Psoas muscle (tissue), 8 donors: ENCODE results near the gene TRPV5. TPM values are rescaled to one million over a fixed set of nuclear protein-coding genes. Genes with fewer than 3 reads are reported as not detected.

Experiments
- ATAC-seq, 4 donors: fragments of 200-7000 bp; cut with Tn5 transposase; one replicate each; pipeline ENCODE4 v1.9.1; 2020; ENCODE audit warnings: moderate library complexity in 3 of 4, mild to moderate bottlenecking in 2 of 4
- DNase-seq, 2 donors: peaks; one replicate each; pipeline ENCODE4 v3.0.0-alpha.2; 2020
- H3K27ac ChIP-seq: fragments of 200-600 bp; one replicate; pipeline ENCODE4 v1.8.0; 2022
- H3K27me3 ChIP-seq, 3 donors: fragments of 200-600 bp in 1 of 3; one replicate each; pipeline versions ENCODE4 v1.6.1 to v1.8.0; 2013 to 2022; ENCODE audit warnings: low read length in 2 of 3, mild to moderate bottlenecking in 2 of 3, moderate library complexity in 1 of 3; ENCODE audit not compliant: insufficient read depth in 3 of 3
- H3K36me3 ChIP-seq, 2 donors: fragments of 200-600 bp in 1 of 2; one replicate each; pipeline versions ENCODE4 v1.6.1 to v1.8.0; 2013 to 2022; ENCODE audit warnings: low read depth in 1 of 2, mild to moderate bottlenecking in 1 of 2, moderate library complexity in 1 of 2; ENCODE audit not compliant: insufficient read depth in 1 of 2
- H3K4me1 ChIP-seq: fragments of 200-600 bp; one replicate; pipeline ENCODE4 v1.8.0; 2022
- H3K4me3 ChIP-seq: fragments of 200-600 bp; one replicate; pipeline ENCODE4 v1.8.0; 2022; ENCODE audit warnings: mild to moderate bottlenecking
- H3K9me3 ChIP-seq: fragments of 200-600 bp; one replicate; pipeline ENCODE4 v1.8.0; 2022
- WGBS, 3 donors: extraction: QIAGEN DNeasy Blood & Tissue Kit; methylation state at CpG; one replicate each; pipeline versions ENCODE4 v1.1.6 to v1.1.7; 2013; 5-methylcytosine and 5-hydroxymethylcytosine counted together
- intact Hi-C, 2 donors: fragments of 100-400 bp; cut with DNase I; formaldehyde crosslinking; loops; one replicate each; pipeline versions ENCODE4 v1.11.0 to v1.14.2; 2022
- polyA plus RNA-seq, 3 donors: library from polyadenylated mRNA; stranded (reverse); fragments of 200-250 nt; gene quantifications; one replicate each; pipeline ENCODE4 v1.2.3, GENCODE V29; 2013
- total RNA-seq, 4 donors: library from RNA; stranded (reverse); fragmentation: NEBNext Ultra II Directional in 2 of 4; extraction: Animal tissue kit (Norgen Biotek cat#: 25700) in 2 of 4; gene quantifications; one replicate each; pipeline versions ENCODE4 v1.2.1 to v1.2.4, GENCODE V29; 2021 to 2023
- TF ChIP-seq, protein P1 (sequence below): fragments of 200-600 bp; IDR thresholded peaks from one replicate; pipeline ENCODE4 v1.8.0; 2022; ENCODE audit warnings: antibody characterized with exemption
- donor health status: healthy with polysubstance abuse.
- donor health status: DM: no; HTN: no; CAD: no; lungs with moderate emphysema.
- donor health status: Bipolar disorder and iron deficiency.
- donor health status: healthy.
- donor health status: DM: yes; HTN: yes; CAD: no.
- donor health status: DM: no; HTN: no; CAD: no.
- donor health status: DM: no; HTN: no; CAD: no.
- donor health status: DM: yes; HTN: yes; CAD: no.

TRPV5 gene
- total and polyA plus RNA-seq, 7 donors: 0.06 TPM; not detected in 6

- Histone ChIP-seq H3K27ac (no peak overlapping the region), H3K27me3 (peaks cover 0 to 9% (median 1%) of the 10 kb centered on the region in 3 donors), H3K4me3 (no peak overlapping the region), H3K4me1 (no peaks in the 10 kb centered on the region), H3K36me3 (no peaks in the 10 kb centered on the region), H3K9me3 (no peaks in the 10 kb centered on the region)
- no peak for DNase-seq
- no peak for ATAC-seq
- WGBS, 3 donors: 18 to 28% (median 25%) methylated on average over 3 of the region's 3 CpGs
- intact Hi-C loops: no loop called here
- TF ChIP-seq, protein P1, sequence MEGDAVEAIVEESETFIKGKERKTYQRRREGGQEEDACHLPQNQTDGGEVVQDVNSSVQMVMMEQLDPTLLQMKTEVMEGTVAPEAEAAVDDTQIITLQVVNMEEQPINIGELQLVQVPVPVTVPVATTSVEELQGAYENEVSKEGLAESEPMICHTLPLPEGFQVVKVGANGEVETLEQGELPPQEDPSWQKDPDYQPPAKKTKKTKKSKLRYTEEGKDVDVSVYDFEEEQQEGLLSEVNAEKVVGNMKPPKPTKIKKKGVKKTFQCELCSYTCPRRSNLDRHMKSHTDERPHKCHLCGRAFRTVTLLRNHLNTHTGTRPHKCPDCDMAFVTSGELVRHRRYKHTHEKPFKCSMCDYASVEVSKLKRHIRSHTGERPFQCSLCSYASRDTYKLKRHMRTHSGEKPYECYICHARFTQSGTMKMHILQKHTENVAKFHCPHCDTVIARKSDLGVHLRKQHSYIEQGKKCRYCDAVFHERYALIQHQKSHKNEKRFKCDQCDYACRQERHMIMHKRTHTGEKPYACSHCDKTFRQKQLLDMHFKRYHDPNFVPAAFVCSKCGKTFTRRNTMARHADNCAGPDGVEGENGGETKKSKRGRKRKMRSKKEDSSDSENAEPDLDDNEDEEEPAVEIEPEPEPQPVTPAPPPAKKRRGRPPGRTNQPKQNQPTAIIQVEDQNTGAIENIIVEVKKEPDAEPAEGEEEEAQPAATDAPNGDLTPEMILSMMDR: no peak
Measured at GRCh38 chr7:142899661-142900060, 33.9 kb downstream of the TRPV5 start.

DNA sequence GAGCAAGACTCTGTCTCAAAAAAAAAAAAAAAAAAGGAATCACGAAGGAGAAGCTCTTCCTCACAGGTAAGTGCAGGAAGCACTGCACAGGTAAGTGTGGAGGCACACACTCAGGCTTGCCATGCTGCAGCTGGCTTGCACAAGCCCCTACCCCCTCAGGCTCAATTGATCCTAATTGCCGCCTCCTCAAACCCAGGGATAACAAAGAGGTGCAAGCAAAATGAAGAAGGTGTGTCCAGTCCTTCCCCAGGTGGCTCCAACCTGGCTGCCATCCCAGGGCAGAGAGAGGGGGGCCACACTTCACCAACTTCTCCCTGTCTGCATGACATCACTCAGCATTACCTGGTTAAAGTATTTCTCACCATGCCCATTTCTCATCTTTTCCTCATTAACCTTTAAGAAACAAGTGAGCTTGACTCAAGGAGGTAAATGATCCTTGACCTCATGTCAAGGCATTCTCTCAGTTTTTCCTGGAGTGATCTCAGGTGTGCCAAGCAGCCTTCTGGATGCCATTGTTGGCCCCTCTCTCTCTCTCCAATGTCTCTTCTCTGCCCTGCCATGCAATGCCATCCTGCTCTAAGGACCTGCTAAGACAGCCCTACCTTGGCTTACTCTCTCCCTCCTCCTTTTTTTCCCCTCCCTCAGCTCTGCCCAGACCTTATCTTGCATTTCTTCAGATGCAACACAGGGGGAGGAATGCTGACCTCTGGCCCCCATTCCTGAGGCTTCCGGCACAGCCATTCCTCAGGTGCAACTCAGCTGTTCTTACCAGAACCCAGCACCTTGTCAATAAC is 35.0 kb downstream of the TRPV5 start:
- WGBS, 3 donors: 63 to 69% (median 66%) methylated on average over 3 of the region's 3 CpGs

GRCh38 chr7:142897691-142898090 is 35.9 kb downstream of the TRPV5 start:
- ATAC-seq (no peak), DNase-seq (no peak)
- peaks cover 0 to 9% (median 1%) of the 10 kb centered on the region in 3 donors for H3K27me3 ChIP-seq
- TF ChIP-seq, protein P1: no peak
- intact Hi-C loops: no loop called here
- H3K36me3 ChIP-seq: no peaks in the 10 kb centered on the region
- no peaks in the 10 kb centered on the region for H3K4me1 ChIP-seq
- H3K27ac ChIP-seq: no peak overlapping the region
- WGBS, 3 donors: 80 to 85% (median 84%) methylated on average over 7 of the region's 7 CpGs
- no peak overlapping the region for H3K4me3 ChIP-seq
- no peaks in the 10 kb centered on the region for H3K9me3 ChIP-seq

More for the DNA sequence above, 35.0 kb downstream of the TRPV5 start:
- Histone ChIP-seq H3K36me3 (no peaks in the 10 kb centered on the region), H3K9me3 (no peaks in the 10 kb centered on the region), H3K4me3 (no peak overlapping the region), H3K27me3 (peaks cover 0 to 9% (median 1%) of the 10 kb centered on the region in 3 donors), H3K4me1 (no peaks in the 10 kb centered on the region), H3K27ac (no peak overlapping the region)
- ATAC-seq (no peak), DNase-seq (no peak)
- intact Hi-C loops: no loop called here
- TF ChIP-seq, protein P1: no peak

DNA sequence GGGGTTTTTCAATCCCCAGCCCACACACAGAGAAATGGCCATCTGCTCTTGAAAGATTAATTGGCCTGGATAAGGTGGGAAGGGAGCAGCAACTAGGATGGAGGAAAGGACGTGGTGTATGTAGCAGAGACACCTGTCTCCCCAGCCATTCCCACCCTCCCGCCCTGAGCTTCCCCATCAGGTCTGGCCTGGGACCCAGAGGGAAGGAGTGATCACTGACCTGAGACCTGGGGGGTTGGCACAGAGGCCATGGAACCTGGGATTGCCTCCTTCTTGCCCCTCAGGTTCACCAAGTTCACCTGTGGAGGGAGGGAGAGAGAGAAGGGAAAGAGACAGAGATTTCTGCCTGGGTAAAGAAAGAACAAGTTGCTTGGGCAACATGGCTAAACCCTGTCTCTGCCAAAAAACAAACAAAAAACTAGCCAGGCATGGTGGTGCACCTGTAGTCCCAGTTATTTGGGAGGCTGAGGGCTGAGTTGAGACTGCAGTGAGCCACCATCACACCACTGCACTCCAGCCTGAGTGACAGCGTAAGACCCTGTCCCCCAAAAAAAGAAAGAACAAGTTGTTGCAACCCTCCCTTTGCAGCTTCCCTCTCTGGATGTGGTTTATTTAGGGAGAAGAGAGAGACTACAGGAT is 36.7 kb downstream of the TRPV5 start:
- DNase-seq (no peak), ATAC-seq (no peak)
- H3K27me3 ChIP-seq: peaks cover 0 to 9% (median 1%) of the 10 kb centered on the region in 3 donors
- no peaks in the 10 kb centered on the region for H3K4me1 ChIP-seq
- intact Hi-C loops: no loop called here
- H3K4me3 ChIP-seq: no peak overlapping the region
- TF ChIP-seq, protein P1: no peak
- 67 to 74% (median 69%) methylated on average over 3 of the region's 3 CpGs for WGBS, 3 donors
- no peaks in the 10 kb centered on the region for H3K36me3 ChIP-seq
- H3K27ac ChIP-seq: no peak overlapping the region
- no peaks in the 10 kb centered on the region for H3K9me3 ChIP-seq
